NCI-H2227 treated with DMSO at 0.1 percent for 48 hours (cell line): ENCODE measurements around the gene FARP2.
"Not testable (repeated sequence)": the region's sequence is repeated elsewhere in the genome, so short reads cannot be mapped to it uniquely, and the experiment has no call there.

ENCODE experiments used
- DNase-seq: peaks from one replicate; lab custom pipeline; 2025; lab: John Stamatoyannopoulos, UW

The FARP2 gene

DNA sequence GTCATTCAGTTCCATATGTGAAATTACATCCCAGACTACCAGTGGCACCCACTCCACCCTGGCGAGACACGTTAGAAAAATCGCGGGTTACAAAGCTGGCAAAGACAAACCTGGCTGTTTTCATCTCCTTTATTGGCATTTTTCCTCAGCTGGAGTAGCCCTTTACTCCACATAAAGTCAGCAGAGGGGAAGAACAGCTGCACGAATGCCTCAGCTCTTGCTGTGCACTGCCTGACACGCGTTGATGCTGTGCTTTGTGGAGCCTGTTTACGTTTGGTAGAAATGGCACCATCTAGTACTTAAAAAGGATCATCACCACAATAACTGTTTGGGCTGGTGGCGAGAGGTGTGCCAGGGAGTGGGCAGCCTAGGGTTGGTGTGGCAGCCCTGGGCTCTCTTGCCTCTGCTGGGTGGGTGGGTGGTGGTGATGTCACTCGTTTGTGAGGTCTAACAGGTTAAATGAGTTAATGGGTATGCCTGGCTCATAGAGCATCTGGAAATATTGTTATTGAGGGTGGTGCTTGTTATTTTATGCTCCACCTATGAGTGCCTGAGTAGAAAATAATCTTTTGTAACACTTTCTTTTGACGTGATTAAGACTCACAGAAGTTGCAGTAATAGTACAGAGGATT, 16.4 kb downstream of the FARP2 start:
- no peak for DNase-seq

DNA sequence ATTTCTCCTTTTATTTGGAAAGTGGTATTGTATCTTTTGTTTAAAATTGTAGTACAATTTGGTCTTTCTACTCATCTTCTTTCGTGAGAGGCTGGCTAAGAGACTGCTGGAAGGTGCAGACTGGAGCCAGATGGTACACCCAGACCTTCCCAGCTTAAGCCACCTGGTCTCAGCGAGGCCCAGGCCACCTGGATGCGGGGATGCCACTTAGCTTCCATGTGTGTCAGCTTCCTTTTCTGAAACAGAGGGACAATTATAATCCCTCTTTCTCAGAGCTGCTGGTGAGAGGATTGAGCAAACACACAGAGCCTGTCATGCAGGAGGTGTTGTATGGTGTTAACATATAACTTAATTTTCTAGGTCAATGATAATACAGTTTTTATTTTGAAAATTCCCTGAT, 17.4 kb downstream of the FARP2 start:
- no peak for DNase-seq

DNA sequence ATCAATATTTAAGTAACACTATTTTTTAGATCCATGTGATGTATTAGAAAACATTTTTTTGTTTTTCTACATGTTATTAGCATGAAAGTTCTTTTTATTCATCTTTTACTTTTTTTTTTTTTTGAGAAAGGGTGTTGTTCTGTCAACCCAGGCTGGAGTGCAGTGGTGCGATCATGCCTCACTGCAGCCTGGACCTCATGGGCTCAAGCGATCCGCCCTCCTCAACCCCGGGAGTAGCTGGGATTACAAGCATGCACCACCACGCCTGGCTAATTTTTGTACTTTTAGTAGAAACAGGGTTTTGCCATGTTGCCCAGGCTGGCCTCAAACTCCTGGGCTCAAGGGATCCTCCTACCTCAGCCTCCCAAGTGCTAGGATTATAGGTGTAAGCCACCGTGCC, 17.8 kb downstream of the FARP2 start:
- DNase-seq: not testable (repeated sequence)

DNA sequence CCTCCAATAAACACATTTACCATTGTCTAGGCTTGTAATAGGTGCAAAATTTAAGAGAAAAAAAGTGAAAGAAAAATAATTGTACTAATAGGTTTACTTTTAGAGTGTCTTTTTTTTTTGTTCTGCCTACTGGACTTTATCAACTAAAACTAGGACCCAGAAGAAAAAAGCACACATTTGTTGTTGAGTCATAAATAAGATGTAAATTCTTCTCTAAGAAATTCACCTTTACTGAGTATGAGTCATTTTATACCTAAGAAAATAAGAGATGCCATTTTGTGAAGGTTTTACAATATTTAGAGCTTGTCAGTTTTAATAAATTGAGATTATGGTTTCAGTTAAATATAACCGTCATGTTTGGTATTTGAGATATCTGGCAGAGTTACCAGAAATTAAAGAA, 19.2 kb downstream of the FARP2 start:
- DNase-seq: no peak

DNA sequence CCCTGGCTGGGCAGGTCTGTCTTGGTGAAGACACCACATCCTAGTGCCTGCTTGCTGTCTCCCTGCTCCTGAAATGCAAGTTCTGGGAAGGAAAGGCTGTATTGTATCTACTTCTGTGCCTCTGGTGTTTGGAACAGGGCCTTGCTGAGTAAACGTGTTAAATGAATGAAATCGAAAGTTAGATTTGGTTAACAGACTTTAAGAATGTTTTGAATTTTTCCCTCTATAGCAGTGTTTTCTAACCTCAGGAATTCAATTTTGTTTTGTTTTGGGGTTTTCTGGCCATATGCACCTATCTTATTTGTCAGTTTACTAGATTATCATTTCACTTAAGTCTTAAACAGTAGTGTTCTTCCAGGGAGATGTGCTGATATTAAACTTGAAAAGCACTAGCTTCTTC, 20.7 kb downstream of the FARP2 start:
- DNase-seq: no peak

DNA sequence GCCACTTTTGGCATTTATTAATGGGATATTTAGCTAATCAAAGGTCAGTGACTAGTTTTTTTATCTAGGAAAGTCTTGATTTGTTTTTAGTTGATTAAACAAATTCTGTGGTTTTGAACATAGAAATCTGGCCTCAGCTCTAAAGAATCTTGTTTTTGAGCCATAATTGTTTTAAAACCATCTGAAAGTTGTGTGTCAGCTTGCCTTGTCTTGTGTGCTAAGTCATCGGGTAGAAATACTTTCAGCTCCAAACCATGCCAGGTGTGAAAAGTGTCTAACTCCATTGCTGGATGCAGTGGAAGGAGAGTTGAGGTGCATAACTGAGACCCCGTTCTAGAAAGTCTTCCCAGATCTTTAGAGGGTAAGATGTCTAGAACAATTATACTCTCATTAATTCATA, 22.7 kb downstream of the FARP2 start:
- no peak for DNase-seq

DNA sequence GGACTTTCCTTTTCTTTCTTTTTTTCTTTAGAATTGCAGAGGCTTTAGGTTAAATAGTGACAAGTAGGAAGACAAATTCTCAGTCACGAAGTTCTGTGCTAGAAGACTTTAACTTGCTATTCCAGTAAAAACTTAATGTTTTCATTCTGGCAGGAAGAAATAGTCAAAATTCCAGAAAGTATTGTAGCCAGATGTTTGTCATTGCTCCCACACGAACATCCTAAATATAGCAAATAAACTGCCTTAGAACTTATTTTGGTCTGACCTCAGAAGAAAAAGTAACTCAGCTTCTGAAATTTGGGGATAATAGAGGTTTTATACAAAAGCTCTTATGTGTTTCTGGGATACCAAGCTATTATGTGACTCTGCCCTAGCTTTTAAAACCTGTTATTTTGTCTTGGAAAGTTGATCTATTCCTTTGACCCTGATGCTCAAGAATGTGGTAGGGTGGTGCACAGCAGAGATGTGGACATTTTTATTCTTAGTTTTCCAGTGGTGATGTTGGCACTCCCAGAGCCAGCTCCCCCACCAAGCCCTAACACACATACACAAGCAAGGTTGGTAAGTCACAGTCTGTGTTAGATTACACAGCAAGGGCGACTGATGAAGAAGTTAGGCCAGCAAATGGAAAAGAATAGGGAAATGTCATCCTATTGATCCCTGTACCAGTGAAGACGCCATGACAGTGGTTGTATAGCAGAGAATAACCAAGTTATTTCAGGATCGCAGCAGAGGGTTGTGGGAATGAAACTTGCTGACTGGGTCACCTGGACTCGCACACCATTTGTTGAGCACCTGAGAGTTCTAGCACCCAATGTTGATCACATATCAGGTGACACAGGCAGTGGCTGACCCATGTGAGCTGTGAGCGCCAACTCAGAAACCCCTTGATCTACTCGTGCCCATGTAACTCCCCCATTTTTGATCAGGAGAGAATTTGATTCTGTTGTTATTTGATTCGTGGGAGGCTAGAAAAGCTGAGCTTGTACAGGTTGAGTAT, 23.7 kb downstream of the FARP2 start:
- no peak for DNase-seq

DNA sequence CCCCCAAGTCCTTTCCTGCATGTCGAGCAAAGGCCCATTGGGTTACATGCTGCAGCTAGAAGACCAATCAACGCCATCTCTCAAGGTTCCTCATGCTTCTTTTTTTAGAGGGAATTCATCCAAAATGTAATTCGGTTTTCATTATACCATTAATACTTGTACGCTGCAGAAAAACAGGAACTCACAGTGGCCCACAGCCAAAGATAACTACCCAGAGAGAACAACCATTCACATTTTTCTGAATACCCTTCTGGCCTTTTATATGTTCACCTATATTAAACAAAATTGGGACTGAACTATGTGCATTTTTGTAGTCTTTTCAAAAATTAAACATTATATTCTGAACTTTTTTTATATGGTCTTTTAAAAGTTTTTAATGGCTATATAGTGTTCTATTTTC, 25.8 kb downstream of the FARP2 start:
- no peak for DNase-seq

DNA sequence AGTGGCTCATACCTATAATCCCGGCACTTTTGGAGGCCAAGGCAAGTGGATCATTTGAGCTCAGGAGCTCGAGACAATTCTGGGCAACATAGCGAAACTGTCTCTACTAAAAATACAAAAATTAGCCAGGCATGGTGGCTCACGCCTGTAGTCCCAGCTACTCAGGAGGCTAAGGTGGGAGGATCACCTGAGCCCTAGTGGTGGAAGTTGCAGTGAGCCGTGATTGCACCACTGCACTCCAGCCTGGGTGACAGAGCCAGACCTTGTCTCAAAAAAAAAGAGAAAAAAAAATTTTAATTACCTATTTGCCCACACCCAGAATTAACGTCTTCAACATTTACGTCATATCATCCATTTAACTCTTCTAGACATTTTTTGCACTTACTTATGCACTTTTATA, 29.4 kb downstream of the FARP2 start:
- DNase-seq: not testable (repeated sequence)

DNA sequence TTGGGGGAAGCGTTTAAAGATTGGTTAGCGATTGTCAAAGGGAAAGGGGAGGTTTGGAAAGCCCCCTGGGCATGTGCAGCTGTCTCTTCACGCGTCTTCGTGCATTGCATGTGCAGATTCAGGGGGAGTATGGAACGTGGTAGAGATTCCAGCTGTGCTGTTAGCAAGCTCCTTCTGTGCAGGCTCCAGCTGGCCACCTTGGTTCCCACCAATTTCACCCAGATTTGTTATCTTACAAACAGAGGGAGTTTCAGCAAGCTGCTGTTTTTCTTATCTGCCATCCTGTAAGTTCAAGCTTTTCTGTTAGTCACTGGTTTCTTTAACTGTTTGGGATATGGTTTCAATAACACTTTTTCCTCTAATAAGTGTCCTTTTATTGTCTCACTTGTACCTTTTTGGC, 30.4 kb downstream of the FARP2 start:
- no peak for DNase-seq

DNA sequence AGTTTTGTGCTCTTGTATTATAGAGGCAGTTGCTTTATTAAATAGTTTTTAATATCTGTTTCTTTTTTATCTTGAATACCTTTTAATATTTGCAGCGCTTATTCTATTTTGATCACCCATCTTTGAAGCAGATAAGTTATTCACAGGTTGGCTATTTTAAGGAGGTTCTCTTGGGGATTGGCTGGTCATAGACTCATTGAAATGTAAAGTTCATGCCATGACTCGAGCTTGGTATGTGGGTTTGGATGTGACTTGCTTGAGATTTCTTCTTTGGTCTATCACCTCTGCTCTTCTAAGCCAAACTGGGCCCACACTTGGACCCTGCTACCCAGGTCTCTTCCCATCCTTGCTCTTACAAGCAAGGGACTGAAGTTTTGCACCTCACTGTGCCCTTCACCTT, 33.6 kb downstream of the FARP2 start:
- DNase-seq: no peak

DNA sequence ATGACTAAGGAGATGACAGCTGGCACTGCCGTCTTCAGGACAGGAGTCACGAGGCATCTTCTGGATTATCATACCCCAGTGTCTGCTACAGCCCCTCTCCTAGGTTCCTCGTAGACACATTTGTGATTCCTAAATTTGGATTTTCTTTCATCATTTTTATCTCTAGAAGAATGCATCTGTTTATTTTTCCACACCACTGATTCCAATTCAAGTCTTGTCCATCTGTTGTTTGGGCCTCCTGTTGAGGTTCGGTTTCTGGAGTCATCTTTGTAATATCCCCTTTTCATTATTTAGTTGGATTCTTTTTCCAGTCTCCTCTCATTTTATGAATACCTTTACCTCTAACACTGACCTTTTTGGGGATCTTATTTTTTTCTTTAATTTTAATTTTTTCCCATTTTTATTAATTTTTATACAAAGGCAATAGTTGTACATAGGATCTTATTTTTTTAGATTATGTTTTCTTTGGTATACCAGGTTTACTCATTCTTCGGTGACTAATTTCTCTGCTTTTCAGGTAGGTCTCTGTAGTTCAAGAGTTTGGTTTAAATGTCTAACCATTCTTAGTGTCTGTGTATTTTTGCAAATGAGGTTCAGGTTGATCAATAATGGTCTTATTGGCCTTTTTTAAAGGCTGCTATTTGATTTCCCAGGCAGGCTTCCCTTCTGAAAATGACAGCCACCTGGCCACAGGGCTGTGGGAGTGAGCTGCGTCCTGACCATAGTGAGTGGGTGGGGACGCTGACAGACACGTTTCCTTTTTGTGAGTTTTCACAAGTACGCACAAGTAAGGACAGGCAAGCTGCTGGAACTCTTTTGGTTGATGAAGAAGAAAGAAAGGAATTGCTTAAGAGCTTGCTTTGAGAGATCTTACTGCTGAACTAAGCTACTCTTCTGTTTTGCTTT, 34.5 kb downstream of the FARP2 start:
- no peak for DNase-seq

DNA sequence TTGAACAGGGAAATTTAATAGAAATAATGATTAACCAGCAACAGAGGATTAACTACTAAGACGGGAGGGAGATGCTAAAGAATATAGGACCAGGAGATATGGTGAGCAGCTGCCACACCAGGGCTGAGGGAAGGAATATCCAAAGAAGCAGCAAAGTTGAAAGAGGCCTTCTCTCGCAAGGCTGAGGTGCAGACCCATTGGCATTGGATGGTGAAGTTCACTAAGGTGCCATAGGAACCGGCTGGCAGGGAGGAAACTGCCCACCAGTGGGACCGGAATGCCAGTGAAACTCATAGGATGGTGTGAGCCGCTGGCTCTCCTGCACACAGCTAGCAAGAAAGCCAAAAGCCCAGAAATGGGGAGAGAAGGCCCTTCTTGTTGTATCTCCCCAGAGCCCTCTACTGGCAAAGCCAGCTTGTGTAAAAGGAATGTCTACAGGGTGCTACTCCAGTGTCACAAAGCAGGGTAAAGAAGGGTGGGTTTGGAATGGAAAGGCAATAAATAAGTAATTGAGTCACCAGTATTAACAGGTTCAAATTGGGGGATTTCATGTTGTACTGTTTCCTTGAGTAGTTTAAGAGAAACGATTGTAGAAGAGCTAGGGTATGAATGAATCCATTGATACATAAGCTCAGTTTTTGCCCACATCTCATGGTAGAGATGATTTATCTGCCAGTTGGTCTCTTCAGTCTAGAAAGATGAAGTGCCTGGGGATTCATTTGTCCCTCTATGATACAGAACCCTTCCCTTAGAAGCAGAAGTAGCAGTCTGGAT, 36.0 kb downstream of the FARP2 start:
- no peak for DNase-seq

DNA sequence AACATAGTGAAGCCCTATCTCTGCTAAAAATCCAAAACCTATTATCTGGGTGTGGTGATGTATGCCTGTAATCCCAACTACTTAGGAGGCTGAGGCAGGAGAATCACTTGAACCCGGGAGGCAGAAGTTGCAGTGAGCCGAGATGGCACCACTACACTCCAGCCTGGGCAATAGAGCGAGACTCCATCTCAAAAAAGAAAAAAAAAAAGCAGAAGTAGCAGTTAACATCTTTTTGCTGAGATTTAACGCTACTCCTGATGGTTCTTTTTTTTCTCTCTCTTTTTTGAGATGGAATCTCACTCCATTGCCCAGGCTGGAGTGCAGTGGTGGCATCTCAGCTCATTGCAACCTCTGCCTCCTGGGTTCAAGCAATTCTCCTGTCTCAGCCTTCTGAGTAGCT, 36.7 kb downstream of the FARP2 start:
- not testable (repeated sequence) for DNase-seq

DNA sequence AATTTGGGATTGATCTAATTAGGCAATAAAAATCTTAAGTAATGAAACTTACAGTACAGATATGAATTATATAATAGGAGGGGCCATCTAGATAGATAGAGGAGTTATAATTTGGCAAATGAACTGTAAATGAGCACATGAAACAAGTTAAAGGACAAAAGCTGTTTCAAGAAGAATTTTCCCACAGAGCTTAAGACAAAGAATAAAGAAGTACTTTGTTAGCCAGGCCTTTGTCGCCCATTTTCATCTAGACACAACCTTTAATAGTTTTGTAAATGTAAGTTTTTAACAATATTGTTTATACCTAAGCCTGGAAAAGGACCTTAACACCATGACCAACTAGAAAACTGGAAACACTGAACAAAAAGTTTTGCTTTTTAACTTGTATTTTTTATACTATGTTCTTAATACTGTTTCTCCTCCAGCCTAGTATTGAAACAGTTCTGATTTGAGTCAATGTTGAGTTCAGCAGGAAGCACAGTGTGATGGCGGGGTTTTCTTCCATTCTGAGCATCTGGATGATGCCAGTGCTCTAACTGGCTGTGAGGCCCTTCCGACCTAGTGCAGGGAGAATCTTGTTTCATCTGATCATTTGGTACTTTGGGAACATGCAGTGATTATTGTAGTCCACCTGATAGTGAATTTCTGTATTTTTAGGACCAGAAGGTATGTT, 37.6 kb downstream of the FARP2 start:
- no peak for DNase-seq

DNA sequence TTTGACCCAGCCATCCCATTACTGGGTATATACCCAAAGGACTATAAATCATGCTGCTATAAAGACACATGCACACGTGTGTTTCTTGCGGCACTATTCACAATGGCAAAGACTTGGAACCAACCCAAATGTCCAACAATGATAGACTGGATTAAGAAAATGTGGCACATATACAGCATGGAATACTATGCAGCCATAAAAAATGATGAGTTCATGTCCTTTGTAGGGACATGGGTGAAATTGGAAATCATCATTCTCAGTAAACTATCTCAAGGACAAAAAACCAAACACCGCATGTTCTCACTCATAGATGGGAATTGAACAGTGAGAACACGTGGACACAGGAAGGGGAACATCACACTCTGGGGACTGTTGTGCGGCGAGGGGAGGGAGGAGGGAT, 40.7 kb downstream of the FARP2 start:
- not testable (repeated sequence) for DNase-seq

DNA sequence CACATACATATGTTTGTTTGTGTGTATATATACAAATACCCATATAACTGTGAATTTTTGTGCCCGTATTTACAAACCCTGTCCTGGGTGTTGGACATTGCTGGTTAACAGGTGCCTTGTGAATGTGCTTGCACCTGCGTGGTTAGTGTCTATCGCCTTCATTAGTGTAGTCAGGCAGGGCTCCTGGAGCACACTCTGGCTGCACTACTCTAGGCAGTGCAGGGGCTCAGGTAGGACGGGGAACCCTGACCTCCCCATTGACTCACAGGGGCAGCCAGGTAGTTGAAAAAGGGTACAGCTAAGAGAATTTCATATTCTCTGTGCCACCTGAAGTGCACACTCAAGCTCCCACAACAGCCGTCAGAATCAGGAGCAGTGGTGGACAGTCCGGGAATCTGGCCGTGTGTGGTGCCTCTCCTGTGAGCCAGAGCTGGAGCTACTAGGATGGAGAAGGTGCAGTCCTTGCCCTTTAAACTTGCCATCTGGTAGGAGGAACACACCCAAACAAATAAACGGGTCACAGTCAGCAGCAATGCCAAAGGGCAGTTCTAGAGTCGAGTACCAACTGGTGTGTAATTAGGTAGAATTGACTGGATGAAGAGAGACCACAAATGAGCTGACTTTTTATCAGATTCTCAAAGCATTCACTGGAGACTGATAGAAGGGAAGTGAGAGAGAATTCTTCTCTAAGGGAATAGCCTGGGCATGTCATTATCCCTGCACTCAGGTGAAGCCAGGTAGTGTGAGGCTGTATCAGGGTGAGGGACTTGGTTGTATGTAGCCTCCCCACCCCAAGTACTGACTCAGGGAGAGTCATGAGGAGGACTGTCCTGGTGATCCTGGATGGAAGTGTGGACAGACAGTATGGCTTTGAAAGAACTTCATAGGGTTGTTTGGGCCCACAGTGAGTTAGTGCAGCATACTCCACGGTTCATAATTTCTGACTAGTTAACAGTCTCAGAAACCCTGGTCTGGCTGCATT, 44.1 kb downstream of the FARP2 start:
- peak; percentile 9 for DNase-seq

DNA sequence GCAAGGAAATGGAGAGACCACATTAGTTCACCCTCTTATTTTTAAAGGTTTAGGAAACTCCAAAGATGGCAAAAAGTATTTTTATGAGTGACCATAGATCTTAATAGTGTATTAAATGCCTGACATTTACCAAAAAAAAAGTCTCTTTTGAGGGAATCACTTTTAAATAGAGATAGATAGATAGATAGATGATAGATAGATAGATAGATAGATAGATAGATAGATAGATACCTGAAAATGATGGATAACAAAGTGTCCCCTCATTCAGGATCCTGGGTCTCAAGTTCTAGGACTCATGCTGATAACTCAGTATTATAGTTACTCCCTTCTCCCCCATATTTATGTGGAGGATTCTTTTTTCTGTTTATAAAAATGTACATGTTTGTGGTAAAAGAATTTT, 52.8 kb downstream of the FARP2 start:
- no peak for DNase-seq

DNA sequence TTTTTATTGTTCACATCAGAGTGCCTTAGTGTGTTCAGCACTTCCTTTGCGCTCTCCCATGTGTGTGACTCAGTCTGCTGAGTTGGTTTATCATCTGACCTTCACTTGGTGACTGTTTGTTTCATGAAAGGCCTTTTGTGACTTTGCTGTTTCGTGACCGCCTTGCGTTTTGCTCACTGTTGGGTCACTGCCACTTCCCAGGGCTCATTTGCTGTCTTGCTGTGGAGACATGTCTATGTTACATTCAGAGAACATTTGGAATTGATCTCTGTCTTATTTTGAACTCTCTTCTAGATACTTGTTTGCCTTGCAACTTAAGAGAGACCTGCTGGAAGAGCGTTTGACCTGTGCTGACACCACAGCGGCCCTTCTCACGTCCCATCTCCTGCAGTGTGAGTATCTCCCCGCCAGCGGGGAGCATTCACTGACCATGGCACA, 54.7 kb downstream of the FARP2 start:
- no peak for DNase-seq

DNA sequence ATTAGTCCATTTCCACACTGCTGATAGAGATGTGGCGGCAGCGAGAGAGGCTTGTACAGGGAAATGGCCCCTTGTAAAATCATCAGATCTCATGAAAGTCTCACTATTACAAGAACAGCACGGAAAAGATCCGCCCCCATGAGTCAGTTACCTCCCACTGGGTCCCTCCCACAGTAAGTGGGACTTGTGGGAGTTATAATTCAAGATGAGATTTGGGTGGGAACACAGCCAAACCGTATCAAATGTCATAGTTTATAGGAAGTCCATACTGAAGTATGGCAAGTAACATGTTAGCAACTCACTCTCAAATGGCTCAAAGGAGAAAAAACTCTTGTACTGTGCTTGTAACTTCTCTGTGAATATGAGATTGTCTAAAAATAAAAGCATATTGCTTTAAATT, 56.1 kb downstream of the FARP2 start:
- no peak for DNase-seq
